Neutrophil (primary cell): ENCODE results near the gene ROBO2.

Experiments
- H3K27ac ChIP-seq: fragments of 200-600 bp; sonication (generic); 2 replicates; pipeline ENCODE4 v1.5.1; 2016; ENCODE audit warnings: mild to moderate bottlenecking, moderate library complexity
- H3K27me3 ChIP-seq: fragments of 200-600 bp; sonication (generic); 2 replicates; pipeline ENCODE4 v1.6.0; 2016; ENCODE audit warnings: mild to moderate bottlenecking
- H3K36me3 ChIP-seq: fragments of 200-600 bp; sonication (generic); 2 replicates; pipeline ENCODE4 v1.5.1; 2017
- H3K4me1 ChIP-seq, 2 experiments: fragments of 200-600 bp in 1 of 2; sonication (generic) in 1 of 2; 1 replicate in 1 of 2; 2 replicates in 1 of 2; pipeline versions ENCODE4 v1.5.1 to v1.6.1; 2013 to 2016; ENCODE audit warnings: low read depth in 1 of 2, low read length in 1 of 2, mild to moderate bottlenecking in 1 of 2, moderate library complexity in 1 of 2; ENCODE audit not compliant: control insufficient read depth in 1 of 2, insufficient read depth in 1 of 2
- H3K4me3 ChIP-seq, 2 experiments: fragments of 200-600 bp in 1 of 2; sonication (generic) in 1 of 2; 1 replicate in 1 of 2; 2 replicates in 1 of 2; pipeline ENCODE4 v1.5.1; 2013 to 2016; ENCODE audit warnings: low read depth in 1 of 2, low read length in 1 of 2, mild to moderate bottlenecking in 1 of 2, moderate library complexity in 1 of 2
- H3K9me3 ChIP-seq: fragments of 200-600 bp; sonication (generic); 2 replicates; pipeline ENCODE4 v1.5.1; 2016
- CTCF ChIP-seq: fragments of 200-600 bp; sonication (generic); IDR thresholded peaks from 2 replicates; pipeline ENCODE4 v1.5.1; 2016; ENCODE audit warnings: antibody characterized with exemption

The ROBO2 gene

DNA sequence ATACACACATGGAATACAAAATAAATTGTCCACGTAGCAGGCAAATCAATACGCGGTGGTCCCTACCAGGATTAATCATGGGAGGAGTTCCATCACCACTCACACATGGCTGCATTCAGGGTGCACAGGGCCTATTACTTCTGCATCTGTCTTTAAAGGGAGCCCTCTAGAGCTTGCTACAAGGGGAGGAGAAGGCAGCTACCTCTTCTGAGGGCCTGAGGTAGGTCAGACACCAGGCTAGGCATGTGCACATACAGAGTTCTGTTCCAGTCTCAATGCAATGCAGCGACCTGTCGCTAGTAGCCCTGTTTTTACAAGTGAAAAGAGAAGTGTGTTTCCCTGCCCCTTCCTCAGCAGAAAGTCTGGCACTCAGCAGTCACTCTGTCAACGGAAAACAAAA, 102.7 kb downstream of the ROBO2 start:
- H3K36me3 ChIP-seq: no peaks in the 10 kb centered on the region
- no peak overlapping the region for H3K27ac ChIP-seq
- no peaks in the 10 kb centered on the region for H3K4me1 ChIP-seq
- H3K27me3 ChIP-seq: no peaks in the 10 kb centered on the region
- no peak overlapping the region for H3K4me3 ChIP-seq
- H3K9me3 ChIP-seq: no peaks in the 10 kb centered on the region
- no peak for TF ChIP-seq CTCF

- Histone ChIP-seq H3K36me3 (no peaks in the 10 kb centered on the region), H3K27me3 (no peaks in the 10 kb centered on the region), H3K27ac (no peak overlapping the region)
Observed at GRCh38 chr3:77146004-77146403, 106.1 kb downstream of the ROBO2 start.

DNA sequence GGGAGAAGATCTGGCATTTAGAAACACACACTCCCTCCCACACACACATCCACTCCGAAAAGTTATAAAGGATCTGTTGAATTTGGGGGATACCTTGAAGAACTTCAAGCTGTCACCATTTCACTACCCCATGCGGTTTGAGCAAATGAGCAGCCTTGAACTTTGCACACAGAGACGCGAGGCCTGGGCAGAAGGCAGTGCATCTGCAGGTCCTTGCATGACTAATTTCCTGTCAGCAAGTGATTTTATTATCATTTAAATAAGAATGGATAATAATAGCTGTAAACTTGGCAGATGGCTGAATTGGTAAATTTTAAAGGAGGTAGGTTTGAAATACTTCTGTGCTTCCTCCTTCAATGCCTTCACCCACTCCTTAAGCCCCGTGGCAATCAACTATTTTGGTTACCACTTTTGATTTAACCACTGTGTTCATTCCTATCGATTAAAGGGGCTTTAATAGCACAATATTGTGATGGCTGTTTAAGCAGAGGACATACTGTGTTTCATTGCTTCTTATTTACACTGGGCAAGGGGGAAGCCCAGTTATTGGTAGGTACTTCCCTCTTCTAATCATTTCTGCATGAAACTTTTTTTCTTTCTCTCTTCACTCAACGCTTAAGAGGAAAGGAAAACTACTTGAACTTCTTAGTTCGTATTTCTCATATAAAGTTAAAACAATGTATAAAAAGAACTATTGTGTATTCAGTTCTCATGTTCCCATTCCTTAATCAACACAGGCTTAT, 108.1 kb downstream of the ROBO2 start:
- TF ChIP-seq CTCF: no peak
- Histone ChIP-seq H3K27ac (no peak overlapping the region), H3K4me3 (no peak overlapping the region), H3K27me3 (no peaks in the 10 kb centered on the region), H3K36me3 (no peaks in the 10 kb centered on the region), H3K4me1 (no peaks in the 10 kb centered on the region), H3K9me3 (no peaks in the 10 kb centered on the region)

More at GRCh38 chr3:77146004-77146403, 106.1 kb downstream of the ROBO2 start:
- no peak for TF ChIP-seq CTCF
- H3K9me3 ChIP-seq: no peaks in the 10 kb centered on the region
- no peaks in the 10 kb centered on the region for H3K4me1 ChIP-seq
- H3K4me3 ChIP-seq: no peak overlapping the region

DNA sequence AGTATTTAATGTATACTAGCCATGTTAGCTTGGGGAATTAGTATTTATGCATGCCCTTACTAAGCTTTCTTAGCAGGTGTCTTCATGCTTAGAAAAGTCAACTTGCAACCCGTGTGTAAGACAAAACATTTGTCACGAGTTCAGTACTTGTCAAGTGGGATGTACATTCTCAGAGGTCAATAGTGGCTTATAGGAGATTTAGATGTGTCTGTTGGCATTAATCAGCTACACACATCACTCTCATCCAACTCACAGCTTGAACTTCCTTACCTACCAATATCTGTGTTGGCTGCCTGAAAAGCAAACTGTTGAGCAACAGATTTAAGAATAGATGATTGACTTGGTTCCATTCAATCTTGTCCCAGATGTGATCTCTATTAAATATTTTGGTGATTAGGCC, 109.5 kb downstream of the ROBO2 start:
- Histone ChIP-seq H3K27me3 (no peaks in the 10 kb centered on the region), H3K4me3 (no peak overlapping the region), H3K27ac (no peak overlapping the region), H3K4me1 (no peaks in the 10 kb centered on the region), H3K36me3 (no peaks in the 10 kb centered on the region), H3K9me3 (no peaks in the 10 kb centered on the region)
- no peak for TF ChIP-seq CTCF

GRCh38 chr3:77150028-77150427, 110.1 kb downstream of the ROBO2 start:
- TF ChIP-seq CTCF: no peak
- H3K27ac ChIP-seq: no peak overlapping the region
- H3K27me3 ChIP-seq: no peaks in the 10 kb centered on the region

More at GRCh38 chr3:77150028-77150427, 110.1 kb downstream of the ROBO2 start:
- no peak overlapping the region for H3K4me3 ChIP-seq
- H3K36me3 ChIP-seq: no peaks in the 10 kb centered on the region
- no peaks in the 10 kb centered on the region for H3K4me1 ChIP-seq
- no peaks in the 10 kb centered on the region for H3K9me3 ChIP-seq
